GM23338 (cell line): Measurements from ENCODE around the gene CRYBG2.

Source experiments
- CREB1 ChIP-seq: fragments of 250-450 bp; sonication (Bioruptor Pico); IDR thresholded peaks from 2 replicates; pipeline ENCODE4 v1.5.0; 2020; ENCODE audit warnings: low read depth, mild to moderate bottlenecking, moderate library complexity
- ETS1 ChIP-seq: IDR thresholded peaks from 2 replicates; pipeline ENCODE4 v1.6.1; 2016; ENCODE audit warnings: antibody characterized with exemption
- EZH2 ChIP-seq: fragments of 200-600 bp; sonication (generic); IDR thresholded peaks from one replicate; pipeline ENCODE4 v1.8.0; 2017; ENCODE audit warnings: antibody characterized with exemption, mild to moderate bottlenecking, low read depth; ENCODE audit not compliant: unreplicated experiment
- EZH2phosphoT487 ChIP-seq: fragments of 200-600 bp; sonication (generic); IDR thresholded peaks from one replicate; pipeline ENCODE4 v1.8.1; 2018; ENCODE audit warnings: antibody characterized with exemption; ENCODE audit not compliant: unreplicated experiment
- JUNB ChIP-seq: IDR thresholded peaks from one replicate; pipeline ENCODE4 v1.6.1; 2016; ENCODE audit warnings: antibody characterized with exemption; ENCODE audit not compliant: unreplicated experiment
- NANOG ChIP-seq: IDR thresholded peaks from 2 replicates; pipeline ENCODE4 v1.6.1; 2016; ENCODE audit warnings: antibody characterized with exemption, borderline replicate concordance
- POLR2AphosphoS5 ChIP-seq: IDR thresholded peaks from 2 replicates; pipeline ENCODE4 v1.6.1; 2016; ENCODE audit warnings: antibody characterized with exemption, low read depth
- REST ChIP-seq: IDR thresholded peaks from one replicate; pipeline ENCODE4 v1.6.1; 2018; ENCODE audit warnings: antibody characterized with exemption; ENCODE audit not compliant: unreplicated experiment
- STAT1 ChIP-seq: IDR thresholded peaks from one replicate; pipeline ENCODE4 v1.6.1; 2016; ENCODE audit warnings: antibody characterized with exemption; ENCODE audit not compliant: unreplicated experiment
- ZNF114 ChIP-seq: fragments of 250-450 bp; sonication (Bioruptor Pico); IDR thresholded peaks from 2 replicates; pipeline ENCODE4 v1.5.0; 2020; ENCODE audit warnings: mild to moderate bottlenecking, moderate library complexity
- ZNF331 ChIP-seq: fragments of 250-450 bp; sonication (Bioruptor Pico); IDR thresholded peaks from 2 replicates; pipeline ENCODE4 v1.5.0; 2020; ENCODE audit warnings: low read depth, mild to moderate bottlenecking, moderate library complexity
- TF ChIP-seq, protein P1 (sequence below), 2 experiments: fragments of 200-600 bp in 1 of 2; sonication (generic) in 1 of 2; conservative IDR thresholded peaks; 2 replicates each; pipeline versions ENCODE4 v1.5.1 to v1.6.1; 2016 to 2017; ENCODE audit warnings: antibody characterized with exemption in 2 of 2, low read depth in 2 of 2, mild to moderate bottlenecking in 2 of 2, moderate library complexity in 1 of 2

- no peak for TF ChIP-seq POLR2AphosphoS5
- TF ChIP-seq, protein P1, sequence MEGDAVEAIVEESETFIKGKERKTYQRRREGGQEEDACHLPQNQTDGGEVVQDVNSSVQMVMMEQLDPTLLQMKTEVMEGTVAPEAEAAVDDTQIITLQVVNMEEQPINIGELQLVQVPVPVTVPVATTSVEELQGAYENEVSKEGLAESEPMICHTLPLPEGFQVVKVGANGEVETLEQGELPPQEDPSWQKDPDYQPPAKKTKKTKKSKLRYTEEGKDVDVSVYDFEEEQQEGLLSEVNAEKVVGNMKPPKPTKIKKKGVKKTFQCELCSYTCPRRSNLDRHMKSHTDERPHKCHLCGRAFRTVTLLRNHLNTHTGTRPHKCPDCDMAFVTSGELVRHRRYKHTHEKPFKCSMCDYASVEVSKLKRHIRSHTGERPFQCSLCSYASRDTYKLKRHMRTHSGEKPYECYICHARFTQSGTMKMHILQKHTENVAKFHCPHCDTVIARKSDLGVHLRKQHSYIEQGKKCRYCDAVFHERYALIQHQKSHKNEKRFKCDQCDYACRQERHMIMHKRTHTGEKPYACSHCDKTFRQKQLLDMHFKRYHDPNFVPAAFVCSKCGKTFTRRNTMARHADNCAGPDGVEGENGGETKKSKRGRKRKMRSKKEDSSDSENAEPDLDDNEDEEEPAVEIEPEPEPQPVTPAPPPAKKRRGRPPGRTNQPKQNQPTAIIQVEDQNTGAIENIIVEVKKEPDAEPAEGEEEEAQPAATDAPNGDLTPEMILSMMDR (conservative IDR thresholded peaks at IDR 0.05; ENCODE audit: low read depth in 2 of 2), result no peak
- no peak for TF ChIP-seq EZH2phosphoT487
- no peak for TF ChIP-seq CREB1 (CRISPR knock-in tag)
- TF ChIP-seq REST, result no peak
- no peak for TF ChIP-seq EZH2
- TF ChIP-seq STAT1, result no peak
- TF ChIP-seq JUNB, result no peak
- TF ChIP-seq ZNF331 (CRISPR knock-in tag), result no peak
- TF ChIP-seq NANOG, result no peak
- TF ChIP-seq ETS1, result no peak
- TF ChIP-seq ZNF114 (CRISPR knock-in tag), result no peak
Observed at GRCh38 chr1:26372039-26372438, 18.1 kb upstream of the CRYBG2 start.
